HepG2 (cell line): ENCODE data around the gene AHCY. TPM values are rescaled to one million over a fixed set of nuclear protein-coding genes. Genes with fewer than 3 reads are reported as not detected.

Experiments
- IRF9 ChIP-seq: sonication (generic); formaldehyde crosslinking; IDR thresholded peaks from 2 replicates; pipeline ENCODE4 v1.8.0; 2022; ENCODE audit warnings: missing genetic modification reagents, mild to moderate bottlenecking, borderline replicate concordance
- MATR3 ChIP-seq: sonication (generic); formaldehyde crosslinking; IDR thresholded peaks from 2 replicates; pipeline ENCODE4 v1.4.0; 2020; ENCODE audit warnings: missing genetic modification reagents
- PRDM10 ChIP-seq: sonication (generic); formaldehyde crosslinking; IDR thresholded peaks from 2 replicates; pipeline ENCODE4 v1.4.0; 2020; ENCODE audit warnings: low read depth, missing genetic modification reagents
- PRDM15 ChIP-seq: sonication (generic); formaldehyde crosslinking; IDR thresholded peaks from 2 replicates; pipeline ENCODE4 v1.4.0; 2020; ENCODE audit warnings: missing genetic modification reagents
- RAD21 ChIP-seq: fragments of 450-650 bp; formaldehyde crosslinking; IDR thresholded peaks from 2 replicates; pipeline ENCODE4 v1.5.0; 2020; ENCODE audit warnings: mild to moderate bottlenecking
- TCF12 ChIP-seq, 2 experiments: fragments of 450-650 bp in 1 of 2; sonication (generic) in 1 of 2; formaldehyde crosslinking in 1 of 2; IDR thresholded peaks; 2 replicates each; pipeline versions ENCODE4 v1.6.1 to v1.8.0; 2017 to 2022; ENCODE audit warnings: antibody characterized with exemption in 1 of 2, mild to moderate bottlenecking in 1 of 2, missing genetic modification reagents in 1 of 2, moderate library complexity in 1 of 2
- ZBTB43 ChIP-seq: sonication (generic); formaldehyde crosslinking; conservative IDR thresholded peaks from 2 replicates; pipeline ENCODE4 v1.4.0; 2020; ENCODE audit warnings: missing genetic modification reagents
- ZNF264 ChIP-seq: sonication (generic); formaldehyde crosslinking; IDR thresholded peaks from 2 replicates; pipeline ENCODE4 v1.4.0; 2020; ENCODE audit warnings: missing genetic modification reagents
- ZNF609 ChIP-seq: sonication (generic); formaldehyde crosslinking; IDR thresholded peaks from 2 replicates; pipeline ENCODE4 v1.4.0; 2020; ENCODE audit warnings: mild to moderate bottlenecking, missing genetic modification reagents, borderline replicate concordance
- ZNF713 ChIP-seq: sonication (generic); formaldehyde crosslinking; IDR thresholded peaks from 2 replicates; pipeline ENCODE4 v1.4.0; 2020; ENCODE audit warnings: mild to moderate bottlenecking, missing genetic modification reagents
- ZNF850 ChIP-seq: sonication (generic); formaldehyde crosslinking; conservative IDR thresholded peaks from 2 replicates; pipeline ENCODE4 v1.9.0; 2021; ENCODE audit warnings: mild to moderate bottlenecking, missing genetic modification reagents
- polyA plus RNA-seq, 8 experiments: library from polyadenylated mRNA; depleted of rRNA in 3 of 8; stranded (reverse) in 7 of 8; unstranded in 1 of 8; fragments of >200 nt; fragmentation: Illumina TruSeq in 4 of 8; extraction: Trizol in 4 of 8; gene quantifications; 2 replicates each; pipeline versions ENCODE4 v1.2.1 to v1.2.3, GENCODE V29; 2011 to 2016; ENCODE audit warnings: low read depth in 4 of 8, missing spikeins in 1 of 8, mixed read lengths in 1 of 8; ENCODE audit not compliant: insufficient read depth in 1 of 8
- total RNA-seq, 5 experiments: library from RNA; depleted of rRNA; stranded (reverse); fragments of >200 nt; fragmentation: Illumina TruSeq; extraction: Trizol; gene quantifications; 2 replicates each; pipeline ENCODE4 v1.2.3, GENCODE V29; 2016; ENCODE audit warnings: low read depth in 1 of 5

The AHCY gene
- total and polyA plus RNA-seq, 2 of the 13 experiments (the other 11 are each of a cell fraction or from before 2014, with no cell fraction given), result 407 to 419 TPM

- no peak for TF ChIP-seq TCF12 (IDR thresholded peaks at IDR 0.05)
- peak; percentile 91 for TF ChIP-seq TCF12 (CRISPR knock-in tag; IDR thresholded peaks at IDR 0.05)
- no peak for TF ChIP-seq MATR3 (CRISPR knock-in tag)
- TF ChIP-seq RAD21, result no peak; the same call in none of the 2 replicates
- 0 out of 2 replicates have a peak, but pooled peaks have one; percentile 70 for TF ChIP-seq ZNF850 (CRISPR knock-in tag)
- peak; percentile 99 for TF ChIP-seq ZNF609 (CRISPR knock-in tag)
- peak; percentile 76; the same call in 1 of the 2 replicates for TF ChIP-seq PRDM15 (CRISPR knock-in tag)
- TF ChIP-seq ZBTB43 (CRISPR knock-in tag), result no peak; the same call in 1 of the 2 replicates
- TF ChIP-seq IRF9 (CRISPR knock-in tag), result peak; percentile 81; the same call in 1 of the 2 replicates
- TF ChIP-seq ZNF264, result peak; percentile 78; the same call in 1 of the 2 replicates
- no peak; the same call in 1 of the 2 replicates for TF ChIP-seq ZNF713 (CRISPR knock-in tag)
- TF ChIP-seq PRDM10 (CRISPR knock-in tag), result peak; percentile 77; the same call in 1 of the 2 replicates
These were observed 8.2 kb upstream of the AHCY start (continued) for GRCh38 chr20:34311118-34312023.
